Mucosa of descending colon (tissue), 3 donors: ENCODE data around the gene AK9. TPM values are rescaled to one million over a fixed set of nuclear protein-coding genes. Genes with fewer than 3 reads are reported as not detected.

Source experiments
- ATAC-seq: fragments of 200-7000 bp; cut with Tn5 transposase; one replicate; pipeline ENCODE4 v1.9.1; 2020; ENCODE audit warnings: mild to moderate bottlenecking, moderate library complexity
- DNase-seq, 3 donors: peaks; one replicate each; pipeline ENCODE4 v3.0.0-alpha.2; 2020
- H3K36me3 ChIP-seq: fragments of 200-600 bp; one replicate; pipeline ENCODE4 v1.8.0; 2021; ENCODE audit warnings: low read depth, mild to moderate bottlenecking
- H3K4me1 ChIP-seq: fragments of 200-600 bp; one replicate; pipeline ENCODE4 v1.8.0; 2021; ENCODE audit warnings: low read depth, mild to moderate bottlenecking
- H3K4me3 ChIP-seq: fragments of 200-600 bp; one replicate; pipeline ENCODE4 v1.8.0; 2021; ENCODE audit warnings: mild to moderate bottlenecking
- H3K9me3 ChIP-seq: fragments of 200-600 bp; one replicate; pipeline ENCODE4 v1.8.0; 2021; ENCODE audit warnings: mild to moderate bottlenecking
- CTCF ChIP-seq: fragments of 200-600 bp; IDR thresholded peaks from one replicate; pipeline ENCODE4 v1.8.0; 2022; ENCODE audit warnings: antibody characterized with exemption, mild to moderate bottlenecking
- intact Hi-C, 2 donors: fragments of 100-400 bp; cut with DNase I in 1 of 2; cut with micrococcal nuclease in 1 of 2; formaldehyde crosslinking; loops; one replicate each; pipeline versions ENCODE4 v1.11.0 to v1.11.1; 2022; cut with DNase I, micrococcal nuclease
- total RNA-seq, 3 donors: library from RNA; stranded (reverse); fragmentation: NEBNext Ultra II Directional in 2 of 3; extraction: Animal tissue kit (Norgen Biotek cat#: 25700) in 2 of 3; gene quantifications; one replicate each; pipeline versions ENCODE4 v1.2.1 to v1.2.4, GENCODE V29; 2021 to 2023
- donor health status: DM: no; HTN: no; CAD: no; lungs with moderate emphysema.
- donor health status: DM: no; HTN: no; CAD: no.
- donor health status: DM: no; HTN: yes; CAD: no.

Gene AK9
- total RNA-seq, 3 donors from 2014 or later = 7.2 to 15.0 (median 10.9) TPM

GRCh38 chr6:109485266-109485935 lies 205.6 kb downstream of the AK9 start:
- TF ChIP-seq CTCF = no peak
- ATAC-seq (no peak), DNase-seq (no peak)
- H3K36me3 ChIP-seq = no peaks in the 10 kb centered on the region
- peaks cover 17% of the 10 kb centered on the region for H3K4me1 ChIP-seq
- H3K4me3 ChIP-seq = no peak overlapping the region
- no peaks in the 10 kb centered on the region for H3K9me3 ChIP-seq
- intact Hi-C loops = no loop called here

DNA sequence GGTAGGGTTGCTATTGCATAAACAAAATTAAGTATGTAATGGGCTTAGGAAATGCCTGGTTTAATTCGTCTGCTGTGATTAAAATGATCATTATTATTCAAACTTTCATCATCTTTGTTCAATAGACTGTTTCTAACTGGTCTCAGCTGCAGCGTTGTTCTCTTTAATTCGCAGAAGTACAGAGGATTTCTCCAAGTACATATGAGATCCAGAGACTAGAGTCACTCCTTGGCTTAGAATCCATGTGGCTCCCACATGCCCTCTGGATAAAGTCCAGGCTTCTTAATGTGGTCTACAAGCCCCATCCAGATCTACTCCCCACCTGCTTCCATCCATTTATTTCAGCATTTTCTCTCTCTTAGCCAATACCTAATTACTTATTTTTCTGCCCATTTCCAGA lies 206.9 kb downstream of the AK9 start:
- intact Hi-C loops = no loop called here

DNA sequence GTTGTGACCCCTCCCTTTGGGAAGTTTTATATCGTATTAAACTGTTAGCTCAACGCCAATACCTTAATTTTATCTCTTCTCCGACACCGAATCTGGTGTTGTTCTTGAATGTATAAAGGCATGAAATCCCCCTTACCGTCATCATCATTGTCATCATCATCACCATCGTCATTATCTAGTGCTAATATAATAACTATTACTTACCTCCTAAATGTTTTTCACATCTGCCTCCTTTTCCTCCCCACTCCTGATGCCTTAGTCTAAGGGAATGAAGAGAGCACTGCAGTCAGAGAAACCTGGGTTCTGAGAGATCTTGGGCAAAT lies 207.3 kb downstream of the AK9 start:
- no peak overlapping the region for H3K4me3 ChIP-seq
- H3K36me3 ChIP-seq = no peaks in the 10 kb centered on the region
- intact Hi-C loops = no loop called here
- DNase-seq (no peak), ATAC-seq (no peak)
- TF ChIP-seq CTCF = no peak
- no peaks in the 10 kb centered on the region for H3K9me3 ChIP-seq
- H3K4me1 ChIP-seq = peaks cover 32% of the 10 kb centered on the region

More for the DNA sequence above, 206.9 kb downstream of the AK9 start:
- no peaks in the 10 kb centered on the region for H3K36me3 ChIP-seq
- TF ChIP-seq CTCF = no peak
- H3K4me3 ChIP-seq = no peak overlapping the region
- DNase-seq = no peak
- H3K4me1 ChIP-seq = peaks cover 30% of the 10 kb centered on the region
- no peak for ATAC-seq
- no peaks in the 10 kb centered on the region for H3K9me3 ChIP-seq

DNA sequence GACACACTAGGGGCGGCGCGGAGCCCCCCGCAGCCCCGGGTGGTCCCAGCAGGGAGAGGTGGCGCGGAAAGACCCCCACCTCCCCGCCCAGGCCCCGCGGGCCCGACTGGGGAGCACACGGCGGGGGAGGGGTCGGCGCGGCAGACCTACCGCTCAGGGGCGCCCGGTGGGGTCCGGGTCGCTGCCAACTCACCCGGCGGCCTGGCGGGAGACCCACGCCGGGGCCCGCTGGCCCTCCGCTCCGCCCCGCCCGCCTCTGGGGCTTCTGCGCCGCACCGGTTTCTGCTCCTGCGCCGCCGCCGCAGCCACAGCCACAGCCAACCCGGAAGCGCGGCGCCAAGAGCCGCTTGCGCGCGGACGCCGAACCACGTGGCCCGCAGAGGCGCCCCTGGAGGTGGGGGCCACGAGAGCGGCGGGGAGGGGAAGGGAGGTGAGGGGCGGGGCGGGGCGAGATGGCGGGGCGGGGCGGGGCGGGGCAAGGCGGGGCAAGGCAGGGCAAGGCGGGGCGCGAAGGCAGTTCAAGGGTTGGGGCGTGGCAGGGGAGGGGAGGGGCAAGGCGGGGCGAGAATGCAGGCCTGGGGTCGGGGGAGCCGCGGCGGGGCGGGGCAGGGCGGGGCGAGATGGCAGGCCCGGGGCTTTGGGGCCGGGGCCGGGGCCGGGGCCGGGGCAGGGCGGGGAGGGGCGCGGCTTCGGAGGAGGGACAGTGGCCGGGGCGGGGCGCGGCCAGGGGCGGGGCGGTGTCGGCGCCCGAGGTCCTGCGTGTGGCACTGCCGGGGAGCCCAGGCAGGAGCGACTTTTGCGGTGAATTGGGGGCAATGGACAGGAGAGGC lies 207.9 kb downstream of the AK9 start, which contains the start of gene ZBTB24:
Gene ZBTB24 (minus strand): TSS at position 315 of the 830 bp plus-strand sequence. CDS start 1,193 bp downstream, outside the sequence.
- Histone ChIP-seq H3K9me3 (no peaks in the 10 kb centered on the region), H3K4me1 (peaks cover 38% of the 10 kb centered on the region), H3K36me3 (no peaks in the 10 kb centered on the region), H3K4me3 (peak within 1 kb of the TSS; percentile 91)
- ATAC-seq (peak; percentile 90), DNase-seq (peak; percentile 92 to 95 (median 94))
- intact Hi-C loops = no loop called here
- no peak for TF ChIP-seq CTCF

DNA sequence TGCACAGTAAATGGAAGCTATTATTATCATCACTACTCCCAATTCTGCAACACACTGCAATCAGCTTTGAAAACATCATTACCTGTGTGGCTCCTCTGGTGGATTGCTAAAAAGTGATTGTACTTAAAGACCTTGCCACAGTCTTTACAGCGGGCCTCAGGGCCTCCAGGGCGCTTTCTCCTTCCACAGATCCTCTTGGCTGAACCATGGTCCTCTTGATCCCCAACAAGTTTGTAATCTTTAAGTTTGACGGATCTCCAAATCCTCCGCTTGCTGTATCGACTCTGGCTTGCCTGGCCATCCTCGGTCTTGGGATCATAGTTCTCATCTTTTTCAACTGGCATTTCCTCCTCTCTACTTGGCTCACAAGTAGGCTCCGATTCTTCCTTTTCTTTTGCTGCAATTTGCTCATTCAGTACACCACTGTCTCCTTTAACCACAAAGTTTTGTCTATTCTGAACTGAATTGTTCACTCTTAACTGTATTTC lies 210.0 kb downstream of the AK9 start:
- Histone ChIP-seq H3K36me3 (no peaks in the 10 kb centered on the region), H3K9me3 (no peaks in the 10 kb centered on the region), H3K4me1 (peaks cover 46% of the 10 kb centered on the region), H3K4me3 (no peak overlapping the region)
- intact Hi-C loops = no loop called here
- no peak for DNase-seq
- TF ChIP-seq CTCF = no peak
- no peak for ATAC-seq
